ENCODE results near the gene TBC1D3. TPM values are rescaled to one million over a fixed set of nuclear protein-coding genes. Genes with fewer than 3 reads are reported as not detected.
"Not testable (repeated sequence)": the region's sequence is repeated elsewhere in the genome, so short reads cannot be mapped to it uniquely, and the experiment has no call there.

The TBC1D3 gene
- total RNA-seq, result not detected
- long read RNA-seq, donor 1, partial matches to known transcripts, result 0 of 2 reads
- long read RNA-seq, donor 1, other reads (novel, unspliced or antisense), result 2 of 2 reads
- long read RNA-seq, donor 2, result 0 reads

DNA sequence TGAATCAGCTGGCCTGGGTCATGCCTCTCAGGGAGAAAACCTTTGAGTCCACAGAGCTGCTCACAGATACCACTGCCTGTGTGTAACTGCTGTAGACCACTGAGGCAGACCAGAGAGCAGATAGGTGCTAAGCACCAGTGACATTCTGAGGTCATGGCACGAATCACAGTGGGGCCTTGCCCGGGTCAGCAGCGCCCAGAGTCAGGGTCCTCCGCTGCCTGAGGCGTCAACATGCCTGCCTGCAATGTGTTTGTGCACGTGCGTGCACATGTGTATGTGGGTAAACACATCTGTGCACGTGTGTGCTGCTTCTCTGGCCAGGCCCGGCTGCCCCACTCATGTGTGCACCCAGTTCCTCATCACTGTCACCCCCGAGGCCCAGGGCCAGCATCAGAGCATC, at the start of gene TBC1D3:
Gene TBC1D3 (minus strand): TSS at position 101 of the 400 bp plus-strand sequence. CDS start 1,526 bp downstream, outside the sequence.
- DNase-seq (ENCODE audit: low spot score); intact Hi-C loops (cut with DNase I): not testable (repeated sequence)

GRCh38 chr17:38232790-38233189, 40.4 kb upstream of the TBC1D3 start:
- DNase-seq (ENCODE audit: low spot score); intact Hi-C loops (cut with DNase I): not testable (repeated sequence)

DNA sequence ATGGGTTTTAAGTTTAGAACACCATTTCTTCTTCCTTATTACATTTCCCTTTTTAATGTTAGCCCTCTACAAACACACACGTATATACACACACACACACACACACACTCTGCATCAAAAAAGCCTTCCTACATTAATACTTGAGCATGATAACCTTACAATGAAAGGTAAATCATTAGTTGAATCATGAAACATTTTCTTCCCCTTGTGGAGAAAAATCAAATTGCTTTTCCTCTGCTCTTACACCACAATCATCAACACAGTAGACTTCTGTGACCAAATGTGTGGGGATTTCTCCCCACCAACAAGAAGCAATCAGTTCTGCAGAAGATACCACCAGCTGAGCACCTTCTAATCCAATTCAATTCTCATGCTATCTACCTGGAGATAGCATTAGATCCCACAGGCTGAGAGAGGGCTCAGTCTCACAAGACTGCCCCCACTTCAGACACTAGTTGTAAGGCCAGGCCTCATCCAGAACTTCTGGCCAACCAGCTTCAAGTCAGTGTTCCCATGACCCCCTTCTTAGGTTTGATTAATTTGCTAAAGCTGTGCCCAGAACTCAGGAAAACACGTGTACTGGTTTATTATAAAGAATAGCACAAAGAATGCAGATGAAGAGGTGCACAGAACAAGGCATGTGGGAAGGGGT, 33.6 kb upstream of the TBC1D3 start:
- DNase-seq (ENCODE audit: low spot score); intact Hi-C loops (cut with DNase I): not testable (repeated sequence)

DNA sequence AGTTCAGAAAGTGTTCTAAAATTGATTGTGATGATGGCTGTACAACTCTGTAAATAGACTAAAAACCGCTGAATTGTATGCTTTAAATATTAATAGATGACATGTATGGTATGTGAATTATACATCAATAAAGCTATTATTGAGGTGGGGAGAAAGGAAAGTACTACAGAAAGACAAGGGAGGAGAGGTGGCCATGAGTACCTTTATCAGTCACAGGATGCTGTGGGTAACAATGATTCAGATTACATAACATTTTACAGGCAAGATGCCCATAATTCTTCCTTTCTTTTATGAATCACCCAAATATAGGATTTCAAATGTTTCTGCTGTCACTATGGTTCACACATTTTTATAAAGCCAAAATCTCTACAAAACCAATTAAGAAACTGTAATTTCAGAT, 28.5 kb upstream of the TBC1D3 start:
- DNase-seq (ENCODE audit: low spot score); intact Hi-C loops (cut with DNase I): not testable (repeated sequence)

DNA sequence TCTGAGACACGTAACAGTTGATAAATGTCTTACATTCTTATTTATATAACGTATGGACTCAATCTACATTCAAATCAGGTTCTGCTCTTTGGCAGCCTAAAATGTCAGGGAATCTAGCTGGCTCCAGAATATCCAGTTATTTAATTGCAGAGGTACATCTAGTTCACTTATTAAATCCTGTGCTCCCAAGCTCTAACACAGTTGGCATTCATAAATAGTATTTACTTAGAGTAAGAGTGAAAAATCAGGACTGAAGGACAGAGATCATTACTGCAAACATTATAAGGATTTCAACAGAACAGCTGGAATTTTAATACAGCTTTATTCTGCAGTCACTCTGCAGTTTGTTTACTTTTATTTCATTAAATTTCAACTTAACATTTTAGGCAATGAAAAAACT, 7.9 kb upstream of the TBC1D3 start:
- DNase-seq (ENCODE audit: low spot score); intact Hi-C loops (cut with DNase I): not testable (repeated sequence)

- DNase-seq (ENCODE audit: low spot score); intact Hi-C loops (cut with DNase I): not testable (repeated sequence)
These were observed 57.5 kb downstream of the TBC1D3 start for GRCh38 chr17:38134860-38135259.

Other genes with a start within 250 kb of the TBC1D3 start
- 1 to 10 TPM; 4.8 to 5.6 TPM for gene TBC1D3L, start 203.5 kb downstream of the TBC1D3 start, total RNA-seq
- under 1 TPM; 0.83 to 0.95 TPM for gene TBC1D3D, start 188.6 kb downstream of the TBC1D3 start, total RNA-seq
- gene TBC1D3C, start 123.9 kb downstream of the TBC1D3 start, total RNA-seq, result not detected
- not detected for gene TBC1D3E, start 64.6 kb downstream of the TBC1D3 start, total RNA-seq
- gene MRPL45, start 104.6 kb upstream of the TBC1D3 start, total RNA-seq, result 10 to 100 TPM; 14.9 to 18.0 TPM
- gene GPR179, start 151.4 kb upstream of the TBC1D3 start, total RNA-seq, result under 1 TPM in 1 of 2 donors, not detected in 1; 0.05 TPM
- gene SOCS7, start 159.3 kb upstream of the TBC1D3 start, total RNA-seq, result 10 to 100 TPM; 12.2 to 15.3 TPM
- gene ARHGAP23, start 235.9 kb upstream of the TBC1D3 start, total RNA-seq, result 10 to 100 TPM; 72.9 to 90.4 TPM

Data from posterior vena cava (tissue), 2 donors.